Measurements from ENCODE around the gene BRMS1. TPM values are rescaled to one million over a fixed set of nuclear protein-coding genes. Genes with fewer than 3 reads are reported as not detected.
"Not testable (repeated sequence)": the region's sequence is repeated elsewhere in the genome, so short reads cannot be mapped to it uniquely, and the experiment has no call there.

The BRMS1 gene
- total RNA-seq, 1 experiment from 2014 or later, result 123 TPM

DNA sequence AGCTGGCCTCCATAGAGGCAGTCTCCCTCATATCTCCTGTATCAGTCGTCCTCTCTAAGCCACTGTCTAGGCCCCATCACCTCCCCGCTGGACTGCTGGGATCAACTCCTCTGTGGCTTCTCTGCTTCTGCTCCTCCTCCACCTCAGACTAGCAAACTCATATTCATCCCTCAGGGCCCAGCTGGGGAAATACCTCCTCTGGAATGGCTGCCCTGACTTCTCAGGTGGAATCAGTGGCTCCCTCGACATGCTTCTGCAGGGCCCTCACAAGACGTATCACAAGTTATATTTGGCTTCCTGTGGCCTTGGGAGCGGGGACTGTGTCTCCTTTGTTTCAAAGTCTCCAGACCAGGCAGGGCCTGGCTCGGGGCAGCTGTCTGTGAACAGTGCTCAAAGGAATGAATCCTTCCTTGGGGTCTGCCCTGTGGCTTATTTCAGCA is 16.6 kb upstream of the BRMS1 start:
- POLR2A ChIA-PET (ENCODE audit: unreplicated experiment), result no interaction called here
- H3F3A ChIP-seq (ENCODE audit: low read length, unreplicated experiment), result peaks cover 6% of the 10 kb centered on the region
- H3K4me1 ChIP-seq (ENCODE audit: insufficient read depth, low read length), result no peaks in the 10 kb centered on the region
- no peak for ATAC-seq
- intact Hi-C loops (cut with micrococcal nuclease), result no loop called here
- H2AFZ ChIP-seq (ENCODE audit: low read length), result no peak overlapping the region
- no peak overlapping the region for H3K4me3 ChIP-seq (ENCODE audit: low read length)
- no peaks in the 10 kb centered on the region for H3K79me2 ChIP-seq (ENCODE audit: low read length)
- no peaks in the 10 kb centered on the region for H3K9me3 ChIP-seq (ENCODE audit: low read length)
- H4K20me1 ChIP-seq (ENCODE audit: low read length), result no peaks in the 10 kb centered on the region
- CTCF ChIA-PET, result no interaction called here
- H3K9me2 ChIP-seq (replicated peaks; ENCODE audit: low read length), result no peaks in the 10 kb centered on the region
- H3K27ac ChIP-seq (ENCODE audit: low read length), result no peak overlapping the region
- H3K4me2 ChIP-seq (ENCODE audit: low read length), result no peak overlapping the region
- H3K36me3 ChIP-seq (ENCODE audit: low read depth, low read length), result peaks cover 12% of the 10 kb centered on the region; the same call in 1 of the 2 replicates
- no peaks in the 10 kb centered on the region for H3K27me3 ChIP-seq (ENCODE audit: low read length)
- TF ChIP-seq, protein P1, sequence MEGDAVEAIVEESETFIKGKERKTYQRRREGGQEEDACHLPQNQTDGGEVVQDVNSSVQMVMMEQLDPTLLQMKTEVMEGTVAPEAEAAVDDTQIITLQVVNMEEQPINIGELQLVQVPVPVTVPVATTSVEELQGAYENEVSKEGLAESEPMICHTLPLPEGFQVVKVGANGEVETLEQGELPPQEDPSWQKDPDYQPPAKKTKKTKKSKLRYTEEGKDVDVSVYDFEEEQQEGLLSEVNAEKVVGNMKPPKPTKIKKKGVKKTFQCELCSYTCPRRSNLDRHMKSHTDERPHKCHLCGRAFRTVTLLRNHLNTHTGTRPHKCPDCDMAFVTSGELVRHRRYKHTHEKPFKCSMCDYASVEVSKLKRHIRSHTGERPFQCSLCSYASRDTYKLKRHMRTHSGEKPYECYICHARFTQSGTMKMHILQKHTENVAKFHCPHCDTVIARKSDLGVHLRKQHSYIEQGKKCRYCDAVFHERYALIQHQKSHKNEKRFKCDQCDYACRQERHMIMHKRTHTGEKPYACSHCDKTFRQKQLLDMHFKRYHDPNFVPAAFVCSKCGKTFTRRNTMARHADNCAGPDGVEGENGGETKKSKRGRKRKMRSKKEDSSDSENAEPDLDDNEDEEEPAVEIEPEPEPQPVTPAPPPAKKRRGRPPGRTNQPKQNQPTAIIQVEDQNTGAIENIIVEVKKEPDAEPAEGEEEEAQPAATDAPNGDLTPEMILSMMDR (conservative IDR thresholded peaks at IDR 0.05; ENCODE audit: low read depth, low read length), result no peak
- no peak for TF ChIP-seq EZH2 (IDR thresholded peaks at IDR 0.05; ENCODE audit: low read length, unreplicated experiment)
- TF ChIP-seq EZH2phosphoT487 (IDR thresholded peaks at IDR 0.05; ENCODE audit: borderline replicate concordance, low read length), result no peak
- BruUV-seq (replicated peaks), result no TSS peak
- DNase-seq, result no peak
- H3K9ac ChIP-seq (ENCODE audit: low read length), result no peak overlapping the region

DNA sequence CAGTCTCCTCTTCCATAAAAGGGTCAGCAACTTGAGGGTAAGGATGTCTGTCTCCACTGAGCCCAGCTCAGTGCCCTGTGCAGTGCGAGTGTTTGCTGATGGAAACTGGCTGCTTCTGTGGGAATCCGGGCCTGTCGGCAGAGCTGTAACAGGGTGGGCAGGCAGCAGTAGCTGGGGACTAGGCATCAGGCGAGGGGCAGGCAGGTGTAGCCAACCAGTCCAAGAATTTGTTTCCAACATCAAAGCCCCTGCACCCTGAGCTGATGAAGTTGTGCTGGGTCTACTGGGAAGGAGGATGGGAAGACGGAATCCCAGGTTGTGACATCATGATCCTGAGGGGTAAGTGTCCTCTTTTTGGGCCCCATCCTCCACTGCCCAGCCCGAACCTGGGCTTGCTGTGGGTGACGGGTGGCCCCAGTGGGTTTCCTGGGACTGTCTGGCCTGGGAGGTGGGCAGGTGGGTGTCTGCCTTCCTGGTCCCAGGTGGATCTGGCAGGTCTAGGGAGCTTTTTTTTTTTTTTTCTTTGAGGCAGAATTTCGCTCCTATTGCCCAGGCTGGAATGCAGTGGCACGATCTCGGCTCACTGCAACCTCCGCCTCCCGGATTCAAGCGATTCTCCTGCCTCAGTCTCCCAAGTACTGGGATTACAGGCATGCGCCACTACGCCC is 15.6 kb upstream of the BRMS1 start:
- intact Hi-C loops (cut with micrococcal nuclease), result no loop called here
- Histone ChIP-seq H3K27ac (ENCODE audit: low read length) (no peak overlapping the region), H3K4me3 (ENCODE audit: low read length) (no peak overlapping the region), H2AFZ (ENCODE audit: low read length) (no peak overlapping the region), H3K36me3 (ENCODE audit: low read depth, low read length) (peaks cover 12% of the 10 kb centered on the region; the same call in 1 of the 2 replicates), H3K4me1 (ENCODE audit: insufficient read depth, low read length) (no peaks in the 10 kb centered on the region), H3K9ac (ENCODE audit: low read length) (no peak overlapping the region), H3K4me2 (ENCODE audit: low read length) (no peak overlapping the region), H4K20me1 (ENCODE audit: low read length) (no peaks in the 10 kb centered on the region), H3F3A (ENCODE audit: low read length, unreplicated experiment) (peaks cover 6% of the 10 kb centered on the region), H3K27me3 (ENCODE audit: low read length) (no peaks in the 10 kb centered on the region), H3K9me3 (ENCODE audit: low read length) (no peaks in the 10 kb centered on the region), H3K9me2 (replicated peaks; ENCODE audit: low read length) (no peaks in the 10 kb centered on the region), H3K79me2 (ENCODE audit: low read length) (no peaks in the 10 kb centered on the region)
- no peak for DNase-seq
- BruUV-seq (replicated peaks), result no TSS peak
- TF ChIP-seq EZH2 (IDR thresholded peaks at IDR 0.05; ENCODE audit: low read length, unreplicated experiment) (no peak), EZH2phosphoT487 (IDR thresholded peaks at IDR 0.05; ENCODE audit: borderline replicate concordance, low read length) (no peak)
- TF ChIP-seq, protein P1 (conservative IDR thresholded peaks at IDR 0.05; ENCODE audit: low read depth, low read length), result no peak
- no peak for ATAC-seq
- ChIA-PET CTCF (interaction anchor here (0.7 kb wide), 1 partner anchor 49 kb away, joined by 4 read pairs; no protein-coding TSS in a partner anchor), POLR2A (ENCODE audit: unreplicated experiment) (no interaction called here)

DNA sequence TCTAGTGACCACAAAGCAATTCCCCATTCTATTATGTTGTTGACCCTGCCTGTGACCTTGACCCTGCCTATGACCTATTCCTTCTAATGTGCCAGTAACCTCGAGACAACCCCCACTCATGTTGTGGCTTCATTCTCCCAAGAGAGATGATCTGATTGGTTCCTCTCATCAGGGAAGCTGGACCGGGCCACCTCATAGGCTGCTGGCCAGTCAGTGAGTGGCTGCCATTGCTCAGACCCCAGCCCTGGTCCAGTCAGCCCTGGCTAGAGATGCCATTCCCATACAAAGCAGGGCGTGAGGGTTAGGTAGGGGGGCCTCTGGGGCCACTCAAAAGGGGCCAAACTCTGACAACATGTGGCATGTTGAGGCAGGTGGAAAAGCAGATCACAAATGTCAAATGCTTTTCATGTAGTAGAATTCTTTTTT is 14.8 kb upstream of the BRMS1 start:
- Histone ChIP-seq H3F3A (ENCODE audit: low read length, unreplicated experiment) (peaks cover 6% of the 10 kb centered on the region), H4K20me1 (ENCODE audit: low read length) (no peaks in the 10 kb centered on the region), H3K9me3 (ENCODE audit: low read length) (no peaks in the 10 kb centered on the region), H3K27me3 (ENCODE audit: low read length) (no peaks in the 10 kb centered on the region), H3K36me3 (ENCODE audit: low read depth, low read length) (peaks cover 7% of the 10 kb centered on the region; the same call in 1 of the 2 replicates), H3K9me2 (replicated peaks; ENCODE audit: low read length) (no peaks in the 10 kb centered on the region), H3K4me2 (ENCODE audit: low read length) (no peak overlapping the region), H3K4me1 (ENCODE audit: insufficient read depth, low read length) (no peaks in the 10 kb centered on the region), H3K4me3 (ENCODE audit: low read length) (no peak overlapping the region), H3K9ac (ENCODE audit: low read length) (no peak overlapping the region), H3K79me2 (ENCODE audit: low read length) (no peaks in the 10 kb centered on the region), H2AFZ (ENCODE audit: low read length) (no peak overlapping the region), H3K27ac (ENCODE audit: low read length) (no peak overlapping the region)
- intact Hi-C loops (cut with micrococcal nuclease), result no loop called here
- no peak for TF ChIP-seq EZH2phosphoT487 (IDR thresholded peaks at IDR 0.05; ENCODE audit: borderline replicate concordance, low read length)
- TF ChIP-seq EZH2 (IDR thresholded peaks at IDR 0.05; ENCODE audit: low read length, unreplicated experiment), result no peak
- TF ChIP-seq, protein P1 (conservative IDR thresholded peaks at IDR 0.05; ENCODE audit: low read depth, low read length), result no peak
- ATAC-seq, result no peak
- no peak for DNase-seq
- no TSS peak for BruUV-seq (replicated peaks)
- ChIA-PET POLR2A (ENCODE audit: unreplicated experiment) (no interaction called here), CTCF (no interaction called here)

DNA sequence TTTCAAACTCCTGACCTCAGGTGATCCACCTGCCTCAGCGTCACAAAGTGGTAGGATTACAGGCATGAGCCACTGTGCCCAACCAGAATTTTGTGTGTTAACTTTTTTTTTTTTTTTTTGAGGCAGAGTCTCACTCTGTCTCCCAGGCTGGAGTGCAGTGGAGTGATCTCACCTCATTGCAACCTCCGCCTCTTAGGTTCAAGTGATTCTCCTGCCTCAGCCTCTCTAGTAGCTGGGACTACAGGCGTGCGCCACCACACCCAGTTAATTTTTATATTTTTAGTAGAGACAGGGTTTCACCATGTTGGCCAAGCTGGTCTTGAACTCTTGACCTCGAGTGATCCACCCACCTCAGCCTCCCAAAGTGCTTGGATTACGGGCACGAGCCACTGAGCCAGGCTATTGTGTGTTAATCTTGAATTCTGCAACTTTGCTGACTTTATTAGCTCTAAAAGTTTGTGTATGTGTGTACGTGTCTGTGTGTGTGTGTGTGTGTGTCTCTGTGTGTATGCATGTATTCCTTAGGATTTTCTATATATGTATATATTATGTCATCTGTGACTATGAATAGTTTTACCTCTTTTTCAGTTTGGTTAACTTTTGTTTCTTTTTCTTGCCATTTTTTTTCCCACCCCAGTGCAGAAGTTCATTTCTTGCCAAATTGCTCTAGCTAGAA is 5.8 kb upstream of the BRMS1 start:
- H3K27ac ChIP-seq (ENCODE audit: low read length); H4K20me1 ChIP-seq (ENCODE audit: low read length); DNase-seq; intact Hi-C loops (cut with micrococcal nuclease); H3K4me3 ChIP-seq (ENCODE audit: low read length); H3K9me3 ChIP-seq (ENCODE audit: low read length); H3K9ac ChIP-seq (ENCODE audit: low read length); BruUV-seq (replicated peaks); H2AFZ ChIP-seq (ENCODE audit: low read length); H3K36me3 ChIP-seq (ENCODE audit: low read depth, low read length); H3K27me3 ChIP-seq (ENCODE audit: low read length); H3F3A ChIP-seq (ENCODE audit: low read length, unreplicated experiment); H3K4me2 ChIP-seq (ENCODE audit: low read length); H3K9me2 ChIP-seq (replicated peaks; ENCODE audit: low read length); ATAC-seq: not testable (repeated sequence)
- POLR2A ChIA-PET (ENCODE audit: unreplicated experiment), result interaction anchor here (0.5 kb wide), 1 partner anchor 349 kb away, joined by 3 read pairs; the partner anchor contains the start of genes BANF1 and EIF1AD
- CTCF ChIA-PET, result interaction anchor here (1.0 kb wide), 1 partner anchor 13 kb away, joined by 3 read pairs; no protein-coding TSS in a partner anchor
- Histone ChIP-seq H3K79me2 (ENCODE audit: low read length) (peaks cover 15% of the 10 kb centered on the region), H3K4me1 (ENCODE audit: insufficient read depth, low read length) (peaks cover 17% of the 10 kb centered on the region)

Data from PC-3 (cell line).